ENCODE measurements around the gene LAMC3.

GRCh38 chr9:131119600-131119999, 110.6 kb downstream of the LAMC3 start:
- no peak for TF ChIP-seq POLR2A (IDR thresholded peaks at IDR 0.05)
- TF ChIP-seq, protein P1, sequence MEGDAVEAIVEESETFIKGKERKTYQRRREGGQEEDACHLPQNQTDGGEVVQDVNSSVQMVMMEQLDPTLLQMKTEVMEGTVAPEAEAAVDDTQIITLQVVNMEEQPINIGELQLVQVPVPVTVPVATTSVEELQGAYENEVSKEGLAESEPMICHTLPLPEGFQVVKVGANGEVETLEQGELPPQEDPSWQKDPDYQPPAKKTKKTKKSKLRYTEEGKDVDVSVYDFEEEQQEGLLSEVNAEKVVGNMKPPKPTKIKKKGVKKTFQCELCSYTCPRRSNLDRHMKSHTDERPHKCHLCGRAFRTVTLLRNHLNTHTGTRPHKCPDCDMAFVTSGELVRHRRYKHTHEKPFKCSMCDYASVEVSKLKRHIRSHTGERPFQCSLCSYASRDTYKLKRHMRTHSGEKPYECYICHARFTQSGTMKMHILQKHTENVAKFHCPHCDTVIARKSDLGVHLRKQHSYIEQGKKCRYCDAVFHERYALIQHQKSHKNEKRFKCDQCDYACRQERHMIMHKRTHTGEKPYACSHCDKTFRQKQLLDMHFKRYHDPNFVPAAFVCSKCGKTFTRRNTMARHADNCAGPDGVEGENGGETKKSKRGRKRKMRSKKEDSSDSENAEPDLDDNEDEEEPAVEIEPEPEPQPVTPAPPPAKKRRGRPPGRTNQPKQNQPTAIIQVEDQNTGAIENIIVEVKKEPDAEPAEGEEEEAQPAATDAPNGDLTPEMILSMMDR (IDR thresholded peaks at IDR 0.05), result no peak

All from right lobe of liver (tissue), 4 donors.